Measurements from ENCODE around the gene EDN1. TPM values are rescaled to one million over a fixed set of nuclear protein-coding genes. Genes with fewer than 3 reads are reported as not detected.

EDN1 gene
- total RNA-seq (2012; rRNA removed) (5.6 and 8.6 TPM in 2 replicates), polyA plus RNA-seq (2012; rRNA removed) (8.5 and 9.0 TPM in 2 replicates), Bru-seq, nascent RNA (percentile 77 among the genes with signal in this experiment), BruChase-seq, experiment 1, labeled RNA remaining after a 6-hour chase (percentile 25 among the genes with signal in this experiment), BruChase-seq, experiment 2, labeled RNA remaining after a 2-hour chase (percentile 39 among the genes with signal in this experiment)
- 3.2 and 5.6 TPM in 2 replicates for polyA plus RNA-seq (2012; cell fraction: cytosol; rRNA removed)
- 7.5 and 15.6 TPM in 2 replicates for polyA plus RNA-seq (2012; cell fraction: nucleus; rRNA removed; ENCODE audit: low replicate concordance)
- long read RNA-seq, partial matches to known transcripts, result 0 of 2 reads
- long read RNA-seq, other reads (novel, unspliced or antisense), result 2 of 2 reads

DNA sequence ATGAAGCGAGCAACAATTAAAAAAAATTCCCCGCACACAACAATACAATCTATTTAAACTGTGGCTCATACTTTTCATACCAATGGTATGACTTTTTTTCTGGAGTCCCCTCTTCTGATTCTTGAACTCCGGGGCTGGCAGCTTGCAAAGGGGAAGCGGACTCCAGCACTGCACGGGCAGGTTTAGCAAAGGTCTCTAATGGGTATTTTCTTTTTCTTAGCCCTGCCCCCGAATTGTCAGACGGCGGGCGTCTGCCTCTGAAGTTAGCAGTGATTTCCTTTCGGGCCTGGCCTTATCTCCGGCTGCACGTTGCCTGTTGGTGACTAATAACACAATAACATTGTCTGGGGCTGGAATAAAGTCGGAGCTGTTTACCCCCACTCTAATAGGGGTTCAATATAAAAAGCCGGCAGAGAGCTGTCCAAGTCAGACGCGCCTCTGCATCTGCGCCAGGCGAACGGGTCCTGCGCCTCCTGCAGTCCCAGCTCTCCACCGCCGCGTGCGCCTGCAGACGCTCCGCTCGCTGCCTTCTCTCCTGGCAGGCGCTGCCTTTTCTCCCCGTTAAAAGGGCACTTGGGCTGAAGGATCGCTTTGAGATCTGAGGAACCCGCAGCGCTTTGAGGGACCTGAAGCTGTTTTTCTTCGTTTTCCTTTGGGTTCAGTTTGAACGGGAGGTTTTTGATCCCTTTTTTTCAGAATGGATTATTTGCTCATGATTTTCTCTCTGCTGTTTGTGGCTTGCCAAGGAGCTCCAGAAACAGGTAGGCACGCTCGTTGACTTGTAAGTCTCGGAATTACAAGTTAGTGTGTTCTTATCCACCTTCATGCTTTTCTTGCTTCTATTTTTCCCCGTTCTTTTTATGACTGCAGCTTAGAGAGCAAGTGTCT, at the start of gene EDN1:
Gene EDN1, plus strand, starts transcription at position 429 of the 888 bp plus-strand sequence. Its CDS starts 269 bp downstream, at position 698.
- ATAC-seq (ENCODE audit: low read depth), result peak; percentile 88
- ChIA-PET CTCF (interaction anchor here (0.6 to 4.2 kb wide), 30 partner anchors 8 to 1285 kb away, joined by 3 to 21 read pairs (median 3); no protein-coding TSS in a partner anchor), POLR2A (ENCODE audit: unreplicated experiment) (interaction anchor here (0.6 kb wide), 2 partner anchors 160 to 315 kb away, joined by 3 to 5 read pairs; no protein-coding TSS in a partner anchor)
- H3K4me1 ChIP-seq (ENCODE audit: control insufficient read depth, insufficient read depth, low read length), result peaks cover 12% of the 10 kb centered on the region
- H3K9me3 ChIP-seq (ENCODE audit: control insufficient read depth, insufficient read depth, low read length), result no peaks in the 10 kb centered on the region
- peaks cover 1% of the 10 kb centered on the region; the same call in 1 of the 2 replicates for H3K36me3 ChIP-seq (ENCODE audit: control insufficient read depth, insufficient read depth, low read length)
- peak within 1 kb of the TSS; percentile 98 for H3K4me2 ChIP-seq (ENCODE audit: low read depth, low read length)
- H3K9ac ChIP-seq (ENCODE audit: low read depth, low read length), result peak within 1 kb of the TSS; percentile 89
- DNase-seq, result peak; percentile 84
- dilution Hi-C loops (cut with HindIII; ENCODE audit: low sequenced_read_pairs, unreplicated experiment), result no loop called here
- H2AFZ ChIP-seq (replicated peaks; ENCODE audit: low read length, poor library complexity), result peak within 1 kb of the TSS; percentile 88
- H4K91ac ChIP-seq (ENCODE audit: insufficient read depth, low read depth, low read length), result peak within 1 kb of the TSS; percentile 94
- intact Hi-C loops (cut with micrococcal nuclease), result loop anchor here (1.0 to 10.0 kb wide), 10 partner anchors 56 to 704 kb away; no protein-coding TSS in a partner anchor
- TSS peak; percentile 98 for BruUV-seq (replicated peaks)
- peak within 1 kb of the TSS; percentile 92 for H2BK120ac ChIP-seq (ENCODE audit: low read depth, low read length)
- peak within 1 kb of the TSS; percentile 83 for H2BK5ac ChIP-seq (ENCODE audit: low read depth, low read length, poor library complexity, severe bottlenecking)
- H4K5ac ChIP-seq (ENCODE audit: low read depth, low read length), result peak within 1 kb of the TSS; percentile 86
- peak within 1 kb of the TSS; percentile 95 for H3K18ac ChIP-seq (ENCODE audit: low read depth, low read length)
- H2BK20ac ChIP-seq (ENCODE audit: low read depth, low read length), result peak within 1 kb of the TSS; percentile 98
- peak within 1 kb of the TSS; percentile 92 for H3K4ac ChIP-seq (ENCODE audit: low read depth, low read length)
- peak within 1 kb of the TSS; percentile 98 for H3K56ac ChIP-seq (ENCODE audit: extremely low read depth, insufficient read depth, low read length)
- no peak within 1 kb of the TSS for H2AK9ac ChIP-seq (replicated peaks; ENCODE audit: low read depth, low read length, poor library complexity)
- H4K20me1 ChIP-seq (ENCODE audit: insufficient read depth, low read length), result no peaks in the 10 kb centered on the region
- WGBS, 2 experiments (ENCODE audit: extremely low coverage in 2 of 2, insufficient read length in 1 of 2), result 0% methylated on average over 9 of the region's 38 CpGs; no CpG with 5 or more reads in 1 of the 2 experiments
- peaks cover 6 to 16% of the 10 kb centered on the region in 2 experiments; a peak in 3 of 4 replicates for H3K79me1 ChIP-seq (ENCODE audit: low read depth in 1 of 2, low read length in 2 of 2)
- in situ Hi-C loops (cut with MboI; ENCODE audit: low sequenced_read_pairs), result loop anchor here (5.0 kb wide), 1 partner anchor 703 kb away; no protein-coding TSS in a partner anchor
- H2BK15ac ChIP-seq (ENCODE audit: low read depth, low read length), result peak within 1 kb of the TSS; percentile 90
- peak within 1 kb of the TSS; percentile 93 for H3K14ac ChIP-seq (replicated peaks; ENCODE audit: low read depth, low read length)
- H2AK5ac ChIP-seq (ENCODE audit: low read depth, low read length), result no peak within 1 kb of the TSS
- no peaks in the 10 kb centered on the region for H3K9me1 ChIP-seq (ENCODE audit: insufficient read depth, low read length)
- no peaks in the 10 kb centered on the region for H3K27me3 ChIP-seq (ENCODE audit: control insufficient read depth, insufficient read depth, low read length)
- H3K27ac ChIP-seq (ENCODE audit: insufficient read depth, low read length), result peak within 1 kb of the TSS; percentile 83
- peak within 1 kb of the TSS; percentile 94 for H3K23ac ChIP-seq (ENCODE audit: low read depth, low read length)
- H3K4me3 ChIP-seq (ENCODE audit: insufficient read depth, low read depth, low read length), result peak within 1 kb of the TSS; percentile 74
- peak within 1 kb of the TSS; percentile 45 to 81 for H4K8ac ChIP-seq (ENCODE audit: low read depth in 2 of 2, low read length in 2 of 2)
- TF ChIP-seq, protein P1, sequence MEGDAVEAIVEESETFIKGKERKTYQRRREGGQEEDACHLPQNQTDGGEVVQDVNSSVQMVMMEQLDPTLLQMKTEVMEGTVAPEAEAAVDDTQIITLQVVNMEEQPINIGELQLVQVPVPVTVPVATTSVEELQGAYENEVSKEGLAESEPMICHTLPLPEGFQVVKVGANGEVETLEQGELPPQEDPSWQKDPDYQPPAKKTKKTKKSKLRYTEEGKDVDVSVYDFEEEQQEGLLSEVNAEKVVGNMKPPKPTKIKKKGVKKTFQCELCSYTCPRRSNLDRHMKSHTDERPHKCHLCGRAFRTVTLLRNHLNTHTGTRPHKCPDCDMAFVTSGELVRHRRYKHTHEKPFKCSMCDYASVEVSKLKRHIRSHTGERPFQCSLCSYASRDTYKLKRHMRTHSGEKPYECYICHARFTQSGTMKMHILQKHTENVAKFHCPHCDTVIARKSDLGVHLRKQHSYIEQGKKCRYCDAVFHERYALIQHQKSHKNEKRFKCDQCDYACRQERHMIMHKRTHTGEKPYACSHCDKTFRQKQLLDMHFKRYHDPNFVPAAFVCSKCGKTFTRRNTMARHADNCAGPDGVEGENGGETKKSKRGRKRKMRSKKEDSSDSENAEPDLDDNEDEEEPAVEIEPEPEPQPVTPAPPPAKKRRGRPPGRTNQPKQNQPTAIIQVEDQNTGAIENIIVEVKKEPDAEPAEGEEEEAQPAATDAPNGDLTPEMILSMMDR (conservative IDR thresholded peaks at IDR 0.05; ENCODE audit: low read depth, low read length), result peak; percentile 45
- TF ChIP-seq POLR2A (IDR thresholded peaks at IDR 0.05; ENCODE audit: low read depth, low read length), result peak; percentile 89
- TF ChIP-seq, protein P2, sequence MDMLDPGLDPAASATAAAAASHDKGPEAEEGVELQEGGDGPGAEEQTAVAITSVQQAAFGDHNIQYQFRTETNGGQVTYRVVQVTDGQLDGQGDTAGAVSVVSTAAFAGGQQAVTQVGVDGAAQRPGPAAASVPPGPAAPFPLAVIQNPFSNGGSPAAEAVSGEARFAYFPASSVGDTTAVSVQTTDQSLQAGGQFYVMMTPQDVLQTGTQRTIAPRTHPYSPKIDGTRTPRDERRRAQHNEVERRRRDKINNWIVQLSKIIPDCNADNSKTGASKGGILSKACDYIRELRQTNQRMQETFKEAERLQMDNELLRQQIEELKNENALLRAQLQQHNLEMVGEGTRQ (IDR thresholded peaks at IDR 0.05; ENCODE audit: low read depth, low read length), result no peak
- TF ChIP-seq CHD1 (IDR thresholded peaks at IDR 0.05; ENCODE audit: low read depth, low read length), result no peak
- TF ChIP-seq CEBPB (IDR thresholded peaks at IDR 0.05; ENCODE audit: low read depth, low read length), result no peak
- TF ChIP-seq BHLHE40 (IDR thresholded peaks at IDR 0.05; ENCODE audit: low read depth, low read length), result peak; percentile 75; the same call in 1 of the 2 replicates
- no peak for TF ChIP-seq MAFK (IDR thresholded peaks at IDR 0.05; ENCODE audit: low read depth, low read length)
- no peak for TF ChIP-seq MAZ (IDR thresholded peaks at IDR 0.05; ENCODE audit: borderline replicate concordance, low read depth, low read length)
- TF ChIP-seq RFX5 (IDR thresholded peaks at IDR 0.05; ENCODE audit: low read depth, low read length), result no peak
- peak; percentile 4; the same call in 1 of the 2 replicates for TF ChIP-seq FOS (IDR thresholded peaks at IDR 0.05; ENCODE audit: low read depth, low read length)
- TF ChIP-seq NFE2L2 (IDR thresholded peaks at IDR 0.05; ENCODE audit: low read depth, low read length), result no peak
- TF ChIP-seq RAD21 (IDR thresholded peaks at IDR 0.05; ENCODE audit: low read length), result peak; percentile 52
- no peak for TF ChIP-seq RCOR1 (IDR thresholded peaks at IDR 0.05; ENCODE audit: insufficient replicate concordance, low read length)

All from IMR-90 (cell line).